HepG2 (cell line): ENCODE measurements around the gene CEP57L1. TPM values are rescaled to one million over a fixed set of nuclear protein-coding genes. Genes with fewer than 3 reads are reported as not detected.

Experiments used
- ATAC-seq: fragments of 200-7000 bp; cut with Tn5 transposase; 3 replicates; pipeline ENCODE4 v1.9.1; 2020; ENCODE audit warnings: mild to moderate bottlenecking, moderate library complexity
- BruUV-seq: library from RNA; stranded (reverse); fragments of 400-500 nt; replicated peaks from 2 replicates; lab custom pipeline; 2021; lab: Mats Ljungman, UMichigan
- CTCF ChIA-PET: fragments of 300-600 bp; formaldehyde crosslinking; extraction: SDS; loops from one replicate; lab custom pipeline; 2021; ENCODE audit warnings: low total read pairs, inconsistent platforms, low intra/inter-chr PET ratio; lab: Yijun Ruan, JAX
- POLR2A ChIA-PET: fragments of 350-600 bp; sonication (Branson Sonifier 250); formaldehyde crosslinking; loops from one replicate; lab custom pipeline; 2020; ENCODE audit warnings: antibody characterized with exemption, inconsistent platforms; lab: Yijun Ruan, JAX
- DNase-seq: peaks from one replicate; pipeline ENCODE4 v3.0.0-alpha.2; 2015; ENCODE audit warnings: low spot score
- FAIRE-seq: peaks from 3 replicates; lab custom pipeline; 2011; peaks lifted over from hg19 to GRCh38; lab: Jason Lieb, UNC
- H2AFZ ChIP-seq: one replicate; pipeline ENCODE4 v1.6.1; 2011; ENCODE audit warnings: low read length, inconsistent platforms
- H3K27ac ChIP-seq: fragments of 300-600 bp; 3 replicates; pipeline ENCODE4 v1.8.0; 2011; ENCODE audit warnings: mixed run types, mild to moderate bottlenecking, mixed read lengths, low read length, inconsistent platforms; ENCODE audit not compliant: insufficient read depth; ENCODE audit errors: extremely low read length
- H3K27me3 ChIP-seq, 2 experiments: fragments of 200-600 bp in 1 of 2; 2 replicates in 1 of 2; 3 replicates in 1 of 2; pipeline versions ENCODE4 v1.6.0 to v1.8.0; 2011; ENCODE audit warnings: low read length in 2 of 2, mild to moderate bottlenecking in 2 of 2, moderate library complexity in 2 of 2, inconsistent platforms in 1 of 2; ENCODE audit not compliant: insufficient read depth in 2 of 2, control insufficient read depth in 1 of 2
- H3K36me3 ChIP-seq, 2 experiments: fragments of 200-600 bp in 1 of 2; replicated peaks in 1 of 2; 2 replicates in 1 of 2; 3 replicates in 1 of 2; pipeline versions ENCODE4 v1.5.1 to v1.8.0; 2011; ENCODE audit warnings: low read length in 2 of 2, inconsistent platforms in 1 of 2; ENCODE audit not compliant: insufficient read depth in 2 of 2, control insufficient read depth in 1 of 2
- H3K4me1 ChIP-seq: 2 replicates; pipeline ENCODE4 v1.5.1; 2012; ENCODE audit warnings: low read length, inconsistent platforms; ENCODE audit not compliant: insufficient read depth
- H3K4me2 ChIP-seq: 2 replicates; pipeline ENCODE4 v1.6.0; 2011; ENCODE audit warnings: low read depth, low read length, inconsistent platforms
- H3K4me3 ChIP-seq, 3 experiments: fragments of 200-600 bp in 1 of 3; sonication (generic), shearing (Covaris generic) in 1 of 3; replicated peaks in 1 of 3; 2 replicates each; pipeline ENCODE4 v1.5.1; 2011 to 2016; ENCODE audit warnings: low read length in 3 of 3, inconsistent platforms in 2 of 3, low read depth in 2 of 3, mild to moderate bottlenecking in 2 of 3, control low read depth in 1 of 3, mixed read lengths in 1 of 3; ENCODE audit not compliant: insufficient read depth in 1 of 3
- H3K79me2 ChIP-seq: one replicate; pipeline ENCODE4 v1.6.1; 2011; ENCODE audit warnings: low read length, inconsistent platforms; ENCODE audit not compliant: insufficient read depth
- H3K9ac ChIP-seq: 2 replicates; pipeline ENCODE4 v1.6.0; 2011; ENCODE audit warnings: mild to moderate bottlenecking, low read depth, low read length, inconsistent platforms; ENCODE audit not compliant: insufficient read depth
- H3K9me3 ChIP-seq: 2 replicates; pipeline ENCODE4 v1.5.1; 2012; ENCODE audit warnings: mild to moderate bottlenecking, low read length
- H4K20me1 ChIP-seq: 2 replicates; pipeline ENCODE4 v1.6.0; 2011; ENCODE audit warnings: inconsistent platforms, mild to moderate bottlenecking, low read length, moderate library complexity; ENCODE audit not compliant: insufficient read depth
- EP300 ChIP-seq, 3 experiments: sonication (generic) in 1 of 3; formaldehyde crosslinking in 1 of 3; IDR thresholded peaks; 2 replicates each; pipeline versions ENCODE4 v1.5.1 to v1.6.1; 2011 to 2020; ENCODE audit warnings: low read depth in 2 of 3, low read length in 2 of 3, borderline replicate concordance in 1 of 3, improper control_type of control experiment in 1 of 3, mild to moderate bottlenecking in 1 of 3, missing genetic modification reagents in 1 of 3, moderate library complexity in 1 of 3
- MED1 ChIP-seq: sonication (generic); formaldehyde crosslinking; IDR thresholded peaks from 2 replicates; pipeline ENCODE4 v1.4.0; 2020; ENCODE audit warnings: missing genetic modification reagents
- NFIC ChIP-seq: IDR thresholded peaks from 2 replicates; pipeline ENCODE4 v1.6.1; 2012; ENCODE audit warnings: mild to moderate bottlenecking, low read length, inconsistent platforms
- NR0B2 ChIP-seq: sonication (generic); formaldehyde crosslinking; IDR thresholded peaks from 2 replicates; pipeline ENCODE4 v1.4.0; 2020; ENCODE audit warnings: mild to moderate bottlenecking, missing genetic modification reagents
- REXO4 ChIP-seq: sonication (generic); formaldehyde crosslinking; IDR thresholded peaks from 2 replicates; pipeline ENCODE4 v1.8.0; 2022; ENCODE audit warnings: missing genetic modification reagents, mild to moderate bottlenecking, borderline replicate concordance
- SPEN ChIP-seq: sonication (generic); formaldehyde crosslinking; IDR thresholded peaks from 2 replicates; pipeline ENCODE4 v1.5.1; 2020; ENCODE audit warnings: low read depth, mild to moderate bottlenecking, missing genetic modification reagents
- TBP ChIP-seq: sonication (generic); formaldehyde crosslinking; IDR thresholded peaks from 2 replicates; pipeline ENCODE4 v1.5.0; 2020; ENCODE audit warnings: missing genetic modification reagents
- ZBTB25 ChIP-seq: IDR thresholded peaks from 2 replicates; pipeline ENCODE4 v1.6.1; 2018; ENCODE audit warnings: missing genetic modification reagents
- ZNF17 ChIP-seq: sonication (generic); formaldehyde crosslinking; IDR thresholded peaks from 2 replicates; pipeline ENCODE4 v1.5.0; 2020; ENCODE audit warnings: mild to moderate bottlenecking, missing genetic modification reagents
- ZNF20 ChIP-seq: sonication (generic); formaldehyde crosslinking; IDR thresholded peaks from 2 replicates; pipeline ENCODE4 v1.4.0; 2020; ENCODE audit warnings: mild to moderate bottlenecking, moderate library complexity, missing genetic modification reagents
- ZNF225 ChIP-seq: sonication (generic); formaldehyde crosslinking; IDR thresholded peaks from 2 replicates; pipeline ENCODE4 v1.4.0; 2020; ENCODE audit warnings: mild to moderate bottlenecking, missing genetic modification reagents
- ZNF263 ChIP-seq: sonication (generic); formaldehyde crosslinking; IDR thresholded peaks from 2 replicates; pipeline ENCODE4 v1.4.0; 2020; ENCODE audit warnings: missing genetic modification reagents
- ZNF331 ChIP-seq: sonication (generic); formaldehyde crosslinking; IDR thresholded peaks from 2 replicates; pipeline ENCODE4 v1.4.0; 2020; ENCODE audit warnings: missing genetic modification reagents
- ZNF496 ChIP-seq: sonication (generic); formaldehyde crosslinking; IDR thresholded peaks from 2 replicates; pipeline ENCODE4 v1.8.1; 2023; ENCODE audit warnings: mild to moderate bottlenecking, moderate library complexity, missing genetic modification reagents; ENCODE audit not compliant: insufficient replicate concordance
- ZNF501 ChIP-seq: sonication (generic); formaldehyde crosslinking; IDR thresholded peaks from 2 replicates; pipeline ENCODE4 v1.5.1; 2020; ENCODE audit warnings: mild to moderate bottlenecking, moderate library complexity, missing genetic modification reagents
- ZNF543 ChIP-seq: sonication (generic); formaldehyde crosslinking; IDR thresholded peaks from 2 replicates; pipeline ENCODE4 v1.4.0; 2020; ENCODE audit warnings: mild to moderate bottlenecking, missing genetic modification reagents
- ZNF570 ChIP-seq: sonication (generic); formaldehyde crosslinking; IDR thresholded peaks from 2 replicates; pipeline ENCODE4 v1.4.0; 2020; ENCODE audit warnings: mild to moderate bottlenecking, missing genetic modification reagents, borderline replicate concordance
- WGBS: methylation state at CpG from one replicate; pipeline ENCODE4 v1.1.6; 2017; ENCODE audit warnings: low lambda C conversion rate; 5-methylcytosine and 5-hydroxymethylcytosine counted together
- in situ Hi-C: cut with HindIII; loops from 2 replicates; pipeline ENCODE4 v1.10.0; 2017; ENCODE audit warnings: low pct_unique_long_range_greater_than_20kb; ENCODE audit not compliant: extremely low pct_ligation_motif_present
- intact Hi-C: fragments of 100-400 bp; cut with micrococcal nuclease; formaldehyde crosslinking; loops from one replicate; pipeline ENCODE4 v1.10.0; 2022; ENCODE audit not compliant: unreplicated experiment
- polyA plus RNA-seq, 8 experiments: library from polyadenylated mRNA; depleted of rRNA in 3 of 8; stranded (reverse) in 7 of 8; unstranded in 1 of 8; fragments of >200 nt; fragmentation: Illumina TruSeq in 4 of 8; extraction: Trizol in 4 of 8; gene quantifications; 2 replicates each; pipeline versions ENCODE4 v1.2.1 to v1.2.3, GENCODE V29; 2011 to 2016; ENCODE audit warnings: low read depth in 4 of 8, missing spikeins in 1 of 8, mixed read lengths in 1 of 8; ENCODE audit not compliant: insufficient read depth in 1 of 8
- total RNA-seq, 5 experiments: library from RNA; depleted of rRNA; stranded (reverse); fragments of >200 nt; fragmentation: Illumina TruSeq; extraction: Trizol; gene quantifications; 2 replicates each; pipeline ENCODE4 v1.2.3, GENCODE V29; 2016; ENCODE audit warnings: low read depth in 1 of 5
- TF ChIP-seq, protein P1 (sequence below): fragments of 450-650 bp; IDR thresholded peaks from 2 replicates; pipeline ENCODE4 v1.6.1; 2016

The CEP57L1 gene
- total and polyA plus RNA-seq, 2 of the 13 experiments (the other 11 are each of a cell fraction or from before 2014, with no cell fraction given) = 7.7 to 15.5 TPM

DNA sequence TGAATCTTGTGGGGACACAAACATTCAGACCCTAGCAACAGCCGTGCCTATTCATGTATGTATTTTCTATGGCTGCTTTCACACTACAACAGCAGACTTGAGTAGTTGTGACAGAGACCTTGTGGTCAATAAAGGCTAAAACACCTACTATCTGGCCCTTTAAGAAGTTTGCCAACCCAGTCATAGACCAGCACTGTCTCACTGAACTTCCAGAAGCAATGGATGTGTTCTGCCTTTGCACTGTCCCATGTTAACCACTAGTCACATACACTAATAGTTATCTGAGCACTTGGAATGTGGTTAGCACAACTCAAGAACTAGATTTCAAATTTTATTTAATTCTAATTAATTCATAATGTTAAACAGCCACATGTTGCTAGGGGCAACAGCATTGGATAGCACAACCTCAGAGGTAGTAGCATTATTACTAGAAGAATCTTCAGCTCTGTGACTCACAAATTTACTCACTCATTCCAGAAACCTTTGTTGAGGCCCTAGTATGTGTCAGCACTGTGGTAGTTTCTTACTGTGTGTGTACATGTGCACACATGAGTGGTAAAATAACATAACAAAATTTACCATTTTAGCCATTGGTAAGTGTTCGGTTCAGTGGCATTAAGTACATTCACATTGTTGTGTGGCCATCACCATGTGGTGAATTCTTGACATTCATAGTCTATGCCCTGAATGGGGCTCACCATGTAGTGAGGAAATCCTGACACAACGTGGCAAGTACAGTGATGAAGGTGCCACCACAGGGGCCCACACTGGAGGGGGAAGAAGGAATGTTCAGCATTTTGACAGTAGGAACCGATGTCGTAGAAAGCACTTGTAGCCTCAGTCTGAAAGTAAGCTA, 107.3 kb downstream of the CEP57L1 start:
- no peaks in the 10 kb centered on the region for H3K79me2 ChIP-seq
- no peak overlapping the region for H3K4me2 ChIP-seq
- no peaks in the 10 kb centered on the region for H3K9me3 ChIP-seq
- POLR2A ChIA-PET = no interaction called here
- in situ Hi-C loops (no loop called here), intact Hi-C loops (no loop called here)
- BruUV-seq = no TSS peak
- 58% methylated on average over 5 of the region's 5 CpGs for WGBS
- no peak for DNase-seq
- CTCF ChIA-PET = no interaction called here
- TF ChIP-seq SPEN (CRISPR knock-in tag) (no peak), ZNF501 (CRISPR knock-in tag) (no peak), ZNF331 (CRISPR knock-in tag) (no peak), ZNF543 (CRISPR knock-in tag) (no peak), NR0B2 (CRISPR knock-in tag) (no peak), EP300 (IDR thresholded peaks at IDR 0.05; ENCODE audit: low read depth in 2 of 2, low read length in 2 of 2) (no peak), EP300 (CRISPR knock-in tag; IDR thresholded peaks at IDR 0.05; ENCODE audit: borderline replicate concordance) (no peak), TBP (CRISPR knock-in tag) (no peak), ZNF20 (CRISPR knock-in tag) (no peak), MED1 (CRISPR knock-in tag) (no peak), NFIC (no peak), ZBTB25 (no peak), ZNF225 (no peak), ZNF570 (CRISPR knock-in tag) (no peak), ZNF263 (CRISPR knock-in tag) (no peak), ZNF496 (CRISPR knock-in tag) (no peak), REXO4 (CRISPR knock-in tag) (no peak), ZNF17 (CRISPR knock-in tag) (no peak)
- TF ChIP-seq, protein P1, sequence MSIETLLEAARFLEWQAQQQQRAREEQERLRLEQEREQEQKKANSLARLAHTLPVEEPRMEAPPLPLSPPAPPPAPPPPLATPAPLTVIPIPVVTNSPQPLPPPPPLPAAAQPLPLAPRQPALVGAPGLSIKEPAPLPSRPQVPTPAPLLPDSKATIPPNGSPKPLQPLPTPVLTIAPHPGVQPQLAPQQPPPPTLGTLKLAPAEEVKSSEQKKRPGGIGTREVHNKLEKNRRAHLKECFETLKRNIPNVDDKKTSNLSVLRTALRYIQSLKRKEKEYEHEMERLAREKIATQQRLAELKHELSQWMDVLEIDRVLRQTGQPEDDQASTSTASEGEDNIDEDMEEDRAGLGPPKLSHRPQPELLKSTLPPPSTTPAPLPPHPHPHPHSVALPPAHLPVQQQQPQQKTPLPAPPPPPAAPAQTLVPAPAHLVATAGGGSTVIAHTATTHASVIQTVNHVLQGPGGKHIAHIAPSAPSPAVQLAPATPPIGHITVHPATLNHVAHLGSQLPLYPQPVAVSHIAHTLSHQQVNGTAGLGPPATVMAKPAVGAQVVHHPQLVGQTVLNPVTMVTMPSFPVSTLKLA = no peak
- H3K27ac ChIP-seq = no peak overlapping the region
- H3K36me3 ChIP-seq = no peaks in the 10 kb centered on the region
- H2AFZ ChIP-seq = no peak overlapping the region
- H3K4me3 ChIP-seq = no peak overlapping the region
- no peaks in the 10 kb centered on the region for H3K27me3 ChIP-seq
- H3K9ac ChIP-seq = no peak overlapping the region
- ATAC-seq = peak; percentile 48
- no peaks in the 10 kb centered on the region for H4K20me1 ChIP-seq
- no peak for FAIRE-seq
- H3K4me1 ChIP-seq = 0 out of 2 replicates have a peak, but pooled peaks cover 5% of the 10 kb centered on the region
